Type B pancreatic cell (in vitro differentiated cells): ENCODE measurements around the gene ZSWIM4. TPM values are rescaled to one million over a fixed set of nuclear protein-coding genes. Genes with fewer than 3 reads are reported as not detected.

Source experiments
- DNase-seq: peaks from one replicate; pipeline ENCODE4 v3.0.0; 2021; ENCODE audit warnings: mixed read lengths; ENCODE audit not compliant: unreplicated experiment; ENCODE audit errors: extremely low spot score
- H3K27ac Mint-ChIP-seq: 2 replicates; pipeline ENCODE4 v1.8.0; 2021; ENCODE audit warnings: mild to moderate bottlenecking, mixed read lengths
- H3K27me3 Mint-ChIP-seq: 2 replicates; pipeline ENCODE4 v1.8.0; 2021; ENCODE audit warnings: mixed read lengths
- H3K36me3 Mint-ChIP-seq: 2 replicates; pipeline ENCODE4 v1.8.0; 2021; ENCODE audit warnings: mixed read lengths
- H3K4me1 Mint-ChIP-seq: one replicate; pipeline ENCODE4 v1.8.0; 2021; ENCODE audit warnings: mixed read lengths; ENCODE audit not compliant: unreplicated experiment
- H3K4me3 Mint-ChIP-seq: 2 replicates; pipeline ENCODE4 v1.8.0; 2021; ENCODE audit warnings: mild to moderate bottlenecking, mixed read lengths
- H3K9me3 Mint-ChIP-seq: 2 replicates; pipeline ENCODE4 v1.8.0; 2021; ENCODE audit warnings: mixed read lengths
- total RNA-seq: library from RNA; stranded (reverse); gene quantifications from 2 replicates; pipeline ENCODE4 v1.2.1, GENCODE V29; 2021; ENCODE audit warnings: low replicate concordance
- TF ChIP-seq, protein P1 (sequence below): fragments of 200-600 bp; sonication (generic); conservative IDR thresholded peaks from 2 replicates; pipeline ENCODE4 v1.5.0; 2021; ENCODE audit warnings: antibody characterized with exemption, mild to moderate bottlenecking

The ZSWIM4 gene
- total RNA-seq, 1 donor from 2014 or later: 15.0 TPM

DNA sequence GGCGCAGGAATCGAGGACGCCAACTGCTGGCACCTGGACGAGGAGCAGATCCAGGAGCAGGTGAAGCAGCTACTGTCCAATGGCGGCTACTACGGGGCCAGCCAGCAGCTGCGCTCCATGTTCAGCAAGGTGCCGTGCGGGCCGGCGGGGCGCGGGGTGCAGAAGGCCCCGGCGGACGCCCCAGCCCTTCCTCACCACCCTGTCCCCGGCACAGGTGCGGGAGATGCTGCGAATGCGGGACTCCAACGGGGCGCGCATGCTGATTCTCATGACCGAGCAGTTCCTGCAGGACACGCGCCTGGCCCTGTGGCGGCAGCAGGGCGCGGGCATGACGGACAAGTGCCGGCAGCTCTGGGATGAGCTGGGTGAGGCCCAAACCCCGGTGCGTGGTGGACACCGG, 13.6 kb downstream of the ZSWIM4 start:
- Mint-ChIP-seq H3K27me3 (no peaks in the 10 kb centered on the region), H3K36me3 (peaks cover 10% of the 10 kb centered on the region), H3K27ac (no peak overlapping the region), H3K4me1 (no peaks in the 10 kb centered on the region), H3K9me3 (no peaks in the 10 kb centered on the region), H3K4me3 (no peak overlapping the region)
- DNase-seq: no peak
- TF ChIP-seq, protein P1, sequence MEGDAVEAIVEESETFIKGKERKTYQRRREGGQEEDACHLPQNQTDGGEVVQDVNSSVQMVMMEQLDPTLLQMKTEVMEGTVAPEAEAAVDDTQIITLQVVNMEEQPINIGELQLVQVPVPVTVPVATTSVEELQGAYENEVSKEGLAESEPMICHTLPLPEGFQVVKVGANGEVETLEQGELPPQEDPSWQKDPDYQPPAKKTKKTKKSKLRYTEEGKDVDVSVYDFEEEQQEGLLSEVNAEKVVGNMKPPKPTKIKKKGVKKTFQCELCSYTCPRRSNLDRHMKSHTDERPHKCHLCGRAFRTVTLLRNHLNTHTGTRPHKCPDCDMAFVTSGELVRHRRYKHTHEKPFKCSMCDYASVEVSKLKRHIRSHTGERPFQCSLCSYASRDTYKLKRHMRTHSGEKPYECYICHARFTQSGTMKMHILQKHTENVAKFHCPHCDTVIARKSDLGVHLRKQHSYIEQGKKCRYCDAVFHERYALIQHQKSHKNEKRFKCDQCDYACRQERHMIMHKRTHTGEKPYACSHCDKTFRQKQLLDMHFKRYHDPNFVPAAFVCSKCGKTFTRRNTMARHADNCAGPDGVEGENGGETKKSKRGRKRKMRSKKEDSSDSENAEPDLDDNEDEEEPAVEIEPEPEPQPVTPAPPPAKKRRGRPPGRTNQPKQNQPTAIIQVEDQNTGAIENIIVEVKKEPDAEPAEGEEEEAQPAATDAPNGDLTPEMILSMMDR: no peak

DNA sequence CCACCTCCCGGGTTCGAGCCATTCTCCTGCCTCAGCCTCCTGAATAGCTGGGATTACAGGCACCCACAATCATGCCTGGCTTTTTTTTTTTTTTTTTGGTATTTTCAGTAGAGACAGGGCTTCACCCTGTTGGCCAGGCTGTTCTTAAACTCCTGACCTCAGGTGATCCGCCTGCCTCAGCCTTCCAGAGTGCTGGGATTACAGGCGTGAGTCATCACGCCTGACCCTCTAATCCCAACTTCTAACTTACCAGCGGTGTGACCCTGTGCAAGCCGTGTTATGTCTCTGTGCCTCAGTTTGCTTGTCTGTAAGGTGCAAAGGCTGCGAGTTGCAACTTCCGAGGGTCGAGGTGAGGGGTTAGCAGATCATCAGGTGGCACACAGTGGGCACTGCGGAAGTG, 17.3 kb downstream of the ZSWIM4 start:
- TF ChIP-seq, protein P1: no peak
- no peak overlapping the region for H3K27ac Mint-ChIP-seq
- no peaks in the 10 kb centered on the region for H3K4me1 Mint-ChIP-seq
- no peaks in the 10 kb centered on the region for H3K27me3 Mint-ChIP-seq
- no peak for DNase-seq
- no peaks in the 10 kb centered on the region for H3K9me3 Mint-ChIP-seq
- H3K36me3 Mint-ChIP-seq: peaks cover 5% of the 10 kb centered on the region
- H3K4me3 Mint-ChIP-seq: no peak overlapping the region

DNA sequence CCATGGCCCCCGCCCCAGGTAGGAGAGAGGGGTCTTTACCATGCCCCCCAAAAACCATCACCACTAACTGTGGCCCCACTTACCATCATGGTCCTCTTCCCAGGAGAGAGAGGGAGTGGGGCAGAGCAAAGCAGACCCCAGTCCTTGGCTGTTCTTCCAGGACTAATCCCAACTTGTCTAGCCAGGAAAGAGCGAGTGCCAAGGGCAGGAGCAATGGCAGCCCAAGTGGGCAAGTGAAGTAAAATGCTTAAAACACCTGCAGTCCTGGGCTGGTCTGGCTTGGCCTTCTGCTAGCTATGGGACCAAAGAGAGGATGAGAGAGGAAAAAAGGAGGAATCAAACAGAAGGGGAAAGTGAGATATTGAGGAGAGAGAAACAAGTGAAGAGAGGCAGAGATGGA, 17.9 kb downstream of the ZSWIM4 start:
- no peaks in the 10 kb centered on the region for H3K4me1 Mint-ChIP-seq
- no peak overlapping the region for H3K27ac Mint-ChIP-seq
- H3K9me3 Mint-ChIP-seq: no peaks in the 10 kb centered on the region
- TF ChIP-seq, protein P1: no peak
- H3K27me3 Mint-ChIP-seq: no peaks in the 10 kb centered on the region
- no peak for DNase-seq
- H3K4me3 Mint-ChIP-seq: no peak overlapping the region
- H3K36me3 Mint-ChIP-seq: peaks cover 5% of the 10 kb centered on the region

DNA sequence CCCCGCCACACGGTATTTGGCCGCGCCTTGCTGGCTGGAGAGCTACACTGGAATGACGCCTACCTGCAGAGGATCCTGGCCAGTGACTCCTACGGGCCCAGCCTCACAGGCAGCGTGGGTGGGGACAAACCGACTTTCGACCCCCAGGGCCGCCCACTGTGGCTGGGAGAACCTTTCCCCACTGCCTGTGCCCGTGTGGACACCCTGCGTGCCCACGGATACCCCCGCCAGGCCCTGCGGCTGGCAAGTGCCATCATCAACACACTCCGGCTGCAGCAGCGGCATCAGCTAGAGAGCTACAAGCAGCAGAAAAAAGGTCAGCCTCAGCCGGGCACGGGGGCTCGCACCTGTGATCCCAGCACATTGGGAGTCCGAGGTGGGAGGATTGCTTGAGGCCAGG, 19.3 kb downstream of the ZSWIM4 start:
- no peaks in the 10 kb centered on the region for H3K9me3 Mint-ChIP-seq
- no peaks in the 10 kb centered on the region for H3K27me3 Mint-ChIP-seq
- H3K4me3 Mint-ChIP-seq: no peak overlapping the region
- H3K36me3 Mint-ChIP-seq: peaks cover 5% of the 10 kb centered on the region
- no peaks in the 10 kb centered on the region for H3K4me1 Mint-ChIP-seq
- no peak overlapping the region for H3K27ac Mint-ChIP-seq
- no peak for DNase-seq
- TF ChIP-seq, protein P1: no peak

DNA sequence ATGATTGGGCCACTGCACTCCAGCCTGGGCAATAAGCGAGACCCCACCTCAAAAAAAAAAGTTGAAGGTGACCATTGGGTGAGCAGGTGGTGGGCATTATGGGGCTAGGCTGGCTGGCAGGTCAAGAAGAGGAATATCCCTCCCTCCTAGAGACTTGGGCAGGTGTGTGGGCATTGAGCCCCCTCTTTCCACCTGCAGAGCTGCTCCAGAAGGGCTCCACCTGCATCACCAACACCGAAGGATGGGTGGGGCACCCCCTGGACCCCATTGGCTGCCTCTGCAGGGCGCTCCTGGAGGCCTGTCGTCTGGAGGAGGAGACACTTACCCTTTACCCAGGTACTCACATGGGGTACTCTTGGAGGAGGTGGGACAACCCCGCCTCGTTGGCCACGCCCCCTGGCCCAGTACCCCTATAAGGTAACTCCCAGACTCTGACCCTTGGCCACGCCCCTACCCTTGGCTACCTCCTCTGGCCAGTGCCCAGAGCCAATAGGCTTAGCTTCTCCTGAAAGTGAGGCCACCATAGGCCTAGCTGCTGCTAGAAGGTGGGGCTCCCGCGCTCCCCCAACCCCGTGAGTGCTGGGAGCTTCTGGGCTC, 21.9 kb downstream of the ZSWIM4 start:
- H3K9me3 Mint-ChIP-seq: no peaks in the 10 kb centered on the region
- no peaks in the 10 kb centered on the region for H3K4me1 Mint-ChIP-seq
- no peak overlapping the region for H3K27ac Mint-ChIP-seq
- TF ChIP-seq, protein P1: no peak
- no peak for DNase-seq
- no peak overlapping the region for H3K4me3 Mint-ChIP-seq
- H3K36me3 Mint-ChIP-seq: peaks cover 5% of the 10 kb centered on the region
- H3K27me3 Mint-ChIP-seq: no peaks in the 10 kb centered on the region
